ENCODE data around the gene NEIL3.

The NEIL3 gene

GRCh38 chr4:177281351-177281909 lies 28.2 kb upstream of the NEIL3 start:
- no peaks in the 10 kb centered on the region for H3K27me3 ChIP-seq (ENCODE audit: control insufficient read depth in 1 of 2, insufficient read depth in 2 of 2, low read length in 2 of 2)
- no peak overlapping the region for H3K9ac ChIP-seq (ENCODE audit: low read depth in 1 of 2, low read length in 2 of 2)
- H3K36me3 ChIP-seq (ENCODE audit: control insufficient read depth in 1 of 2, insufficient read depth in 2 of 2, low read length in 2 of 2): no peaks in the 10 kb centered on the region
- H3K4me3 ChIP-seq (ENCODE audit: low read depth in 1 of 2, low read length in 2 of 2): no peak overlapping the region
- no peaks in the 10 kb centered on the region for H3K4me1 ChIP-seq (ENCODE audit: control insufficient read depth in 1 of 2, insufficient read depth in 2 of 2, low read length in 2 of 2)
- no peaks in the 10 kb centered on the region for H3K9me3 ChIP-seq (ENCODE audit: control insufficient read depth in 1 of 2, low read length in 2 of 2)
- no peak overlapping the region for H3K27ac ChIP-seq (ENCODE audit: low read depth, low read length)

GRCh38 chr4:177282284-177282835 lies 27.3 kb upstream of the NEIL3 start:
- no peaks in the 10 kb centered on the region for H3K27me3 ChIP-seq (ENCODE audit: control insufficient read depth in 1 of 2, insufficient read depth in 2 of 2, low read length in 2 of 2)
- no peaks in the 10 kb centered on the region for H3K4me1 ChIP-seq (ENCODE audit: control insufficient read depth in 1 of 2, insufficient read depth in 2 of 2, low read length in 2 of 2)
- H3K9me3 ChIP-seq (ENCODE audit: control insufficient read depth in 1 of 2, low read length in 2 of 2): no peaks in the 10 kb centered on the region
- no peak overlapping the region for H3K9ac ChIP-seq (ENCODE audit: low read depth in 1 of 2, low read length in 2 of 2)
- no peaks in the 10 kb centered on the region for H3K36me3 ChIP-seq (ENCODE audit: control insufficient read depth in 1 of 2, insufficient read depth in 2 of 2, low read length in 2 of 2)
- H3K27ac ChIP-seq (ENCODE audit: low read depth, low read length): no peak overlapping the region
- H3K4me3 ChIP-seq (ENCODE audit: low read depth in 1 of 2, low read length in 2 of 2): no peak overlapping the region

- H3K36me3 ChIP-seq (ENCODE audit: control insufficient read depth in 1 of 2, insufficient read depth in 2 of 2, low read length in 2 of 2): no peaks in the 10 kb centered on the region
- H3K9me3 ChIP-seq (ENCODE audit: control insufficient read depth in 1 of 2, low read length in 2 of 2): no peaks in the 10 kb centered on the region
- no peaks in the 10 kb centered on the region for H3K27me3 ChIP-seq (ENCODE audit: control insufficient read depth in 1 of 2, insufficient read depth in 2 of 2, low read length in 2 of 2)
- no peak overlapping the region for H3K9ac ChIP-seq (ENCODE audit: low read depth in 1 of 2, low read length in 2 of 2)
- H3K4me3 ChIP-seq (ENCODE audit: low read depth in 1 of 2, low read length in 2 of 2): no peak overlapping the region
- H3K27ac ChIP-seq (ENCODE audit: low read depth, low read length): no peak overlapping the region
- H3K4me1 ChIP-seq (ENCODE audit: control insufficient read depth in 1 of 2, insufficient read depth in 2 of 2, low read length in 2 of 2): no peaks in the 10 kb centered on the region
Measured at GRCh38 chr4:177283167-177283566, 26.5 kb upstream of the NEIL3 start.

DNA sequence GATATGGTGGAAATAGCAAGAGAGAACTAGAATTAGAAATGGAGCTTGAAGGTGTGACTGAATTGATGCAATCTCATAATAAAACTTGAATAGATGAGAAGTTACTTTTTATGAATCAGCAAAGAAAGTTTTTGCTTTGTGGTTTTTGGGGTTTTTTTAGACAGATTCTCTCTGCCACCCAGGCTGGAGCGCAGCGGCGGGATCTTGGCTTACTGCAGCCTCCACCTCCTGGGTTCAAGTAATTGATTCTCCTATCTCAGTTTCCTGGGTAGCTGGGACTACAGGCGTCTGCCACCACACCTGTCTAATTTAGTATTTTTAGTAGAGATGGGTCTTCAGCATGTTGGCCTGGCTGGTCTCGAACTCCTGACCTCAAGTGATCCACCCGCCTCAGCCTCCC lies 23.7 kb upstream of the NEIL3 start:
- Histone ChIP-seq H3K4me1 (ENCODE audit: control insufficient read depth in 1 of 2, insufficient read depth in 2 of 2, low read length in 2 of 2) (no peaks in the 10 kb centered on the region), H3K9me3 (ENCODE audit: control insufficient read depth in 1 of 2, low read length in 2 of 2) (no peaks in the 10 kb centered on the region), H3K4me3 (ENCODE audit: low read depth in 1 of 2, low read length in 2 of 2) (no peak overlapping the region), H3K27ac (ENCODE audit: low read depth, low read length) (no peak overlapping the region), H3K9ac (ENCODE audit: low read depth in 1 of 2, low read length in 2 of 2) (no peak overlapping the region), H3K27me3 (ENCODE audit: control insufficient read depth in 1 of 2, insufficient read depth in 2 of 2, low read length in 2 of 2) (no peaks in the 10 kb centered on the region), H3K36me3 (ENCODE audit: control insufficient read depth in 1 of 2, insufficient read depth in 2 of 2, low read length in 2 of 2) (no peaks in the 10 kb centered on the region)

GRCh38 chr4:177287255-177287654 lies 22.4 kb upstream of the NEIL3 start:
- H3K4me3 ChIP-seq (ENCODE audit: low read depth in 1 of 2, low read length in 2 of 2): no peak overlapping the region
- H3K9me3 ChIP-seq (ENCODE audit: control insufficient read depth in 1 of 2, low read length in 2 of 2): no peaks in the 10 kb centered on the region
- no peaks in the 10 kb centered on the region for H3K27me3 ChIP-seq (ENCODE audit: control insufficient read depth in 1 of 2, insufficient read depth in 2 of 2, low read length in 2 of 2)
- no peaks in the 10 kb centered on the region for H3K36me3 ChIP-seq (ENCODE audit: control insufficient read depth in 1 of 2, insufficient read depth in 2 of 2, low read length in 2 of 2)
- no peak overlapping the region for H3K27ac ChIP-seq (ENCODE audit: low read depth, low read length)
- H3K4me1 ChIP-seq (ENCODE audit: control insufficient read depth in 1 of 2, insufficient read depth in 2 of 2, low read length in 2 of 2): no peaks in the 10 kb centered on the region
- no peak overlapping the region for H3K9ac ChIP-seq (ENCODE audit: low read depth in 1 of 2, low read length in 2 of 2)

GRCh38 chr4:177288335-177288734 lies 21.3 kb upstream of the NEIL3 start:
- Histone ChIP-seq H3K27me3 (ENCODE audit: control insufficient read depth in 1 of 2, insufficient read depth in 2 of 2, low read length in 2 of 2) (no peaks in the 10 kb centered on the region), H3K4me1 (ENCODE audit: control insufficient read depth in 1 of 2, insufficient read depth in 2 of 2, low read length in 2 of 2) (peaks cover 0 to 2% of the 10 kb centered on the region in 2 donors), H3K36me3 (ENCODE audit: control insufficient read depth in 1 of 2, insufficient read depth in 2 of 2, low read length in 2 of 2) (no peaks in the 10 kb centered on the region), H3K27ac (ENCODE audit: low read depth, low read length) (no peak overlapping the region), H3K9me3 (ENCODE audit: control insufficient read depth in 1 of 2, low read length in 2 of 2) (no peaks in the 10 kb centered on the region), H3K4me3 (ENCODE audit: low read depth in 1 of 2, low read length in 2 of 2) (no peak overlapping the region), H3K9ac (ENCODE audit: low read depth in 1 of 2, low read length in 2 of 2) (no peak overlapping the region)

DNA sequence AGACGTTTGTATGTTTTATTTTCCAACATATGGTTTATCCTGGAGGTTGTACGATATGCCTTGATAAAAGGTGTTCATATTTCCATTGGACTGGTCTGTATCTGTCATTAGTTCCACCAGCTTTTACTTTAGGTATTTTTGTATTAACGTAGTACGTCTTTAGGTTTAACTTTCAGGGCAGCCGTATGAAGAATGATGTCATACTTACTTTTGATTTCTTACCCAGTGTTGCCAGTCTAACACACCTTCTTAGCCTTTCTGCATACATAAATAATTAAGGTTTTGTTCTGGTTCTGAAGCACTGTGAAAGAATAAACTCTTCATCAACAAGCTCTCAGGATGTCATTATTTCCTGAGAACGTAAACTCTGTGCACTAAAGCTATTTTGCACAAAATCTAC lies 18.9 kb upstream of the NEIL3 start:
- H3K9me3 ChIP-seq (ENCODE audit: control insufficient read depth in 1 of 2, low read length in 2 of 2): no peaks in the 10 kb centered on the region
- H3K4me1 ChIP-seq (ENCODE audit: control insufficient read depth in 1 of 2, insufficient read depth in 2 of 2, low read length in 2 of 2): peaks cover 0 to 4% of the 10 kb centered on the region in 2 donors
- no peak overlapping the region for H3K9ac ChIP-seq (ENCODE audit: low read depth in 1 of 2, low read length in 2 of 2)
- H3K27me3 ChIP-seq (ENCODE audit: control insufficient read depth in 1 of 2, insufficient read depth in 2 of 2, low read length in 2 of 2): no peaks in the 10 kb centered on the region
- no peak overlapping the region for H3K27ac ChIP-seq (ENCODE audit: low read depth, low read length)
- H3K4me3 ChIP-seq (ENCODE audit: low read depth in 1 of 2, low read length in 2 of 2): no peak overlapping the region
- H3K36me3 ChIP-seq (ENCODE audit: control insufficient read depth in 1 of 2, insufficient read depth in 2 of 2, low read length in 2 of 2): no peaks in the 10 kb centered on the region

GRCh38 chr4:177292171-177292570 lies 17.5 kb upstream of the NEIL3 start:
- Histone ChIP-seq H3K27me3 (ENCODE audit: control insufficient read depth in 1 of 2, insufficient read depth in 2 of 2, low read length in 2 of 2) (no peaks in the 10 kb centered on the region), H3K4me3 (ENCODE audit: low read depth in 1 of 2, low read length in 2 of 2) (no peak overlapping the region), H3K9me3 (ENCODE audit: control insufficient read depth in 1 of 2, low read length in 2 of 2) (no peaks in the 10 kb centered on the region), H3K9ac (ENCODE audit: low read depth in 1 of 2, low read length in 2 of 2) (no peak overlapping the region), H3K4me1 (ENCODE audit: control insufficient read depth in 1 of 2, insufficient read depth in 2 of 2, low read length in 2 of 2) (peaks cover 0 to 4% of the 10 kb centered on the region in 2 donors), H3K36me3 (ENCODE audit: control insufficient read depth in 1 of 2, insufficient read depth in 2 of 2, low read length in 2 of 2) (no peaks in the 10 kb centered on the region), H3K27ac (ENCODE audit: low read depth, low read length) (no peak overlapping the region)

DNA sequence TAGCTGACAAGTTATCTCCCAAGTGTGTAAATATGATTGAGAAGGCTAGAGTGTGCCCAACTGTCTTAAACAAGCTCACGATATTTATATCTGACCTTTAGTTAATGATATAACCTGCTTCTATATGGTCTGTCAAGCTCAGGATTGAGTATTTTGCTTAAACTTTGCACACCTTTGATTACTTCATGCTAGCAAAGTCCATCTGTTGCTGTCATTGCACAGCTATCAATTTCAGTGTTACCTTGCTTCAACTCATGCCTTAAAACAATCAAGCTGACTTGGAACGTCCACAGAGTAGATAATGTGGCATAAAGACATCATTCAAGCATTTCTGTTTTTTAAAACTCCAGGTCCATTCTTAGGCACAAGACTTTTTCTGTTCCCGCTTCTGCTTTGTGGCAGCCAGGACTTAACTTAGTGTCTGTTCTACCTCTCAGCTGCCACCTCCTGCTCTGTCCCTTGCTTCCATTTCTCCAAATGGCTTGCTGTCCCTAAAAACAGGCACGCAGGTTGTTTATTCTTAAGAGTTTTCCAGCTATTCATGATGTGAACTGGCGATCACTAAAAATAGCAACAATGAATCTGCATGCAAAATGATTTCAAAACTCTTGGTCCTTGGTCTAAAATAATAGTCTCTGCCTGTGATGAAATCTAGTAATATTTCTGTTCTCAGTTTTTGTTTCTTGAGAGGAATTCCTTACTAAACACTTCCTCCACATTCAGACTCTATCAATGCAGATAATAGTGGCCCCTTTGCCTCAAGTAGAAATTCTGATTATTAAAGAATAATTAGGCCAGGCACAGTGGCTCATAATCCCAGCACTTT lies 16.3 kb upstream of the NEIL3 start:
- no peak overlapping the region for H3K4me3 ChIP-seq (ENCODE audit: low read depth in 1 of 2, low read length in 2 of 2)
- H3K9ac ChIP-seq (ENCODE audit: low read depth in 1 of 2, low read length in 2 of 2): no peak overlapping the region
- no peak overlapping the region for H3K27ac ChIP-seq (ENCODE audit: low read depth, low read length)

GRCh38 chr4:177297785-177298391 lies 11.8 kb upstream of the NEIL3 start:
- Histone ChIP-seq H3K9me3 (ENCODE audit: control insufficient read depth in 1 of 2, low read length in 2 of 2) (peaks cover 7 to 10% of the 10 kb centered on the region in 2 donors), H3K4me1 (ENCODE audit: control insufficient read depth in 1 of 2, insufficient read depth in 2 of 2, low read length in 2 of 2) (peaks cover 0 to 4% of the 10 kb centered on the region in 2 donors), H3K27ac (ENCODE audit: low read depth, low read length) (no peak overlapping the region), H3K9ac (ENCODE audit: low read depth in 1 of 2, low read length in 2 of 2) (no peak overlapping the region), H3K27me3 (ENCODE audit: control insufficient read depth in 1 of 2, insufficient read depth in 2 of 2, low read length in 2 of 2) (no peaks in the 10 kb centered on the region), H3K36me3 (ENCODE audit: control insufficient read depth in 1 of 2, insufficient read depth in 2 of 2, low read length in 2 of 2) (no peaks in the 10 kb centered on the region), H3K4me3 (ENCODE audit: low read depth in 1 of 2, low read length in 2 of 2) (no peak overlapping the region)

More for the DNA sequence above, 16.3 kb upstream of the NEIL3 start:
- no peaks in the 10 kb centered on the region for H3K27me3 ChIP-seq (ENCODE audit: control insufficient read depth in 1 of 2, insufficient read depth in 2 of 2, low read length in 2 of 2)
- H3K4me1 ChIP-seq (ENCODE audit: control insufficient read depth in 1 of 2, insufficient read depth in 2 of 2, low read length in 2 of 2): peaks cover 0 to 4% of the 10 kb centered on the region in 2 donors
- H3K9me3 ChIP-seq (ENCODE audit: control insufficient read depth in 1 of 2, low read length in 2 of 2): peaks cover 7 to 10% of the 10 kb centered on the region in 2 donors
- no peaks in the 10 kb centered on the region for H3K36me3 ChIP-seq (ENCODE audit: control insufficient read depth in 1 of 2, insufficient read depth in 2 of 2, low read length in 2 of 2)
